Left cardiac atrium (tissue), 4 donors: ENCODE results near the gene RNF220. TPM values are rescaled to one million over a fixed set of nuclear protein-coding genes. Genes with fewer than 3 reads are reported as not detected.

Source experiments
- ATAC-seq, 2 donors: fragments of 200-7000 bp; cut with Tn5 transposase; one replicate each; pipeline ENCODE4 v1.9.1; 2020; ENCODE audit warnings: mild to moderate bottlenecking in 2 of 2, moderate library complexity in 2 of 2
- DNase-seq: peaks from one replicate; pipeline ENCODE4 v3.0.0-alpha.2; 2020
- intact Hi-C, 2 donors: fragments of 100-400 bp; cut with DNase I; formaldehyde crosslinking; loops; one replicate each; pipeline versions ENCODE4 v1.14.1 to v1.15.1; 2022 to 2023
- total RNA-seq, 2 donors: library from RNA; stranded (reverse); fragmentation: NEBNext Ultra II Directional; extraction: Animal tissue kit (Norgen Biotek cat#: 25700); gene quantifications; one replicate each; pipeline ENCODE4 v1.2.1, GENCODE V29; 2021
- donor health status: DM: no; HTN: yes; CAD: no.
- donor health status: DM: no; HTN: yes; CAD: no; lungs with severe emphysema.
- donor health status: DM: yes; HTN: yes; CAD: no.
- donor health status: Dilated cardiomyopathy.

The RNF220 gene
- total RNA-seq, 2 donors from 2014 or later, result 67.4 to 68.9 TPM

- intact Hi-C loops, result no loop called here
- ATAC-seq (no peak), DNase-seq (no peak)
These were observed 231.1 kb downstream of the RNF220 start for GRCh38 chr1:44636083-44636687.

- DNase-seq (no peak), ATAC-seq (peak in 1 of 2 donors; percentile 12)
- intact Hi-C loops, result no loop called here
These were observed 231.9 kb downstream of the RNF220 start for GRCh38 chr1:44636688-44637598.

- intact Hi-C loops, result no loop called here
- ATAC-seq, result peak; percentile 24 to 51
- no peak for DNase-seq
These were observed 232.8 kb downstream of the RNF220 start for GRCh38 chr1:44637702-44638411.

GRCh38 chr1:44640200-44640853 is 235.3 kb downstream of the RNF220 start:
- ATAC-seq, result peak; percentile 57 to 58
- no peak for DNase-seq
- intact Hi-C loops, result no loop called here

GRCh38 chr1:44641126-44642102 is 236.4 kb downstream of the RNF220 start:
- ATAC-seq, result no peak
- intact Hi-C loops, result no loop called here

GRCh38 chr1:44642255-44642654 is 237.2 kb downstream of the RNF220 start:
- no peak for DNase-seq
- intact Hi-C loops, result no loop called here
- ATAC-seq, result no peak

More at GRCh38 chr1:44641126-44642102, 236.4 kb downstream of the RNF220 start:
- DNase-seq, result no peak

- DNase-seq (no peak), ATAC-seq (no peak)
- intact Hi-C loops, result no loop called here
These were observed 237.9 kb downstream of the RNF220 start for GRCh38 chr1:44642925-44643324.

- peak; percentile 13 to 29 for ATAC-seq
- DNase-seq, result no peak
- intact Hi-C loops, result no loop called here
These were observed 238.8 kb downstream of the RNF220 start for GRCh38 chr1:44643721-44644334.

- ATAC-seq (no peak), DNase-seq (no peak)
- intact Hi-C loops, result no loop called here
These were observed 239.8 kb downstream of the RNF220 start for GRCh38 chr1:44644806-44645205.

- intact Hi-C loops, result no loop called here
- peak; percentile 54 for DNase-seq
- peak; percentile 61 to 87 for ATAC-seq
These were observed 240.6 kb downstream of the RNF220 start for GRCh38 chr1:44645476-44646244.

GRCh38 chr1:44646261-44647110 is 241.4 kb downstream of the RNF220 start:
- ATAC-seq (no peak), DNase-seq (no peak)
- intact Hi-C loops, result no loop called here

GRCh38 chr1:44647896-44648295 is 242.8 kb downstream of the RNF220 start:
- ATAC-seq (no peak), DNase-seq (no peak)
- intact Hi-C loops, result no loop called here

GRCh38 chr1:44648529-44649250 is 243.6 kb downstream of the RNF220 start:
- intact Hi-C loops, result no loop called here

GRCh38 chr1:44649788-44650158 is 244.7 kb downstream of the RNF220 start:
- no peak for ATAC-seq
- no peak for DNase-seq
- intact Hi-C loops, result loop anchor here in 1 of 2 donors (5.0 kb wide), 1 partner anchor 37 kb away; no protein-coding TSS in a partner anchor

More at GRCh38 chr1:44648529-44649250, 243.6 kb downstream of the RNF220 start:
- no peak for ATAC-seq
- DNase-seq, result no peak

- DNase-seq (no peak), ATAC-seq (peak in 1 of 2 donors; percentile 6)
- intact Hi-C loops, result loop anchor here in 1 of 2 donors (5.0 kb wide), 1 partner anchor 38 kb away; no protein-coding TSS in a partner anchor
These were observed 245.2 kb downstream of the RNF220 start for GRCh38 chr1:44650159-44650831.
